Renal cortex interstitium (tissue), 11 donors: ENCODE measurements around the gene PPM1K. TPM values are rescaled to one million over a fixed set of nuclear protein-coding genes. Genes with fewer than 3 reads are reported as not detected.

Experiments
- DNase-seq, 11 donors: peaks; one replicate each; pipeline ENCODE4 v3.0.0-alpha.2; 2013; ENCODE audit warnings: low read depth in 9 of 11, low spot score in 4 of 11; ENCODE audit errors: extremely low read depth in 1 of 11
- polyA plus RNA-seq, 3 donors: library from polyadenylated mRNA; unstranded; fragments of 120-200 nt; gene quantifications; one replicate each; pipeline ENCODE4 v1.2.1, GENCODE V29; 2013; ENCODE audit not compliant: insufficient read length in 3 of 3

The PPM1K gene
- polyA plus RNA-seq, 3 donors = 14.7 to 23.9 (median 17.5) TPM

- DNase-seq = peak in 4 of 11 donors; percentile 28 to 41 (median 34)
Observed at GRCh38 chr4:88230969-88231771, 53.2 kb downstream of the PPM1K start.

- no peak for DNase-seq
Observed at GRCh38 chr4:88230461-88230891, 53.9 kb downstream of the PPM1K start.

GRCh38 chr4:88227734-88228133 lies 56.6 kb downstream of the PPM1K start:
- no peak for DNase-seq

- no peak for DNase-seq
Observed at GRCh38 chr4:88226143-88226542, 58.2 kb downstream of the PPM1K start.

GRCh38 chr4:88225232-88226105 lies 58.9 kb downstream of the PPM1K start:
- DNase-seq = no peak

- DNase-seq = no peak
Observed at GRCh38 chr4:88223516-88223915, 60.8 kb downstream of the PPM1K start.

GRCh38 chr4:88219099-88219498 lies 65.3 kb downstream of the PPM1K start:
- DNase-seq = peak in 3 of 11 donors; percentile 40 to 54 (median 44)

GRCh38 chr4:88217169-88217568 lies 67.2 kb downstream of the PPM1K start:
- no peak for DNase-seq

GRCh38 chr4:88216395-88216794 lies 68.0 kb downstream of the PPM1K start:
- no peak for DNase-seq

GRCh38 chr4:88215351-88215750 lies 69.0 kb downstream of the PPM1K start:
- DNase-seq = no peak

- no peak for DNase-seq
Observed at GRCh38 chr4:88212253-88212561, 72.2 kb downstream of the PPM1K start.

GRCh38 chr4:88211473-88212252 lies 72.7 kb downstream of the PPM1K start:
- peak in 6 of 11 donors; percentile 23 to 61 (median 50) for DNase-seq

- DNase-seq = no peak
Observed at GRCh38 chr4:88208156-88208555, 76.2 kb downstream of the PPM1K start.

Other genes with a start within 250 kb of the PPM1K start
- 1 to 10 TPM; 6.5 to 6.8 (median 6.8) TPM for gene ABCG2, start 125.9 kb downstream of the PPM1K start, polyA plus RNA-seq
- 10 to 100 TPM in 1 of 3 donors, 1 to 10 TPM in 2; 7.4 to 12.8 (median 9.3) TPM for gene HERC6, start 94.3 kb upstream of the PPM1K start, polyA plus RNA-seq
- gene HERC5, start 172.6 kb upstream of the PPM1K start, polyA plus RNA-seq = 1 to 10 TPM; 4.8 to 6.0 (median 4.8) TPM
- 100 to 1,000 TPM; 105 to 127 (median 119) TPM for gene PYURF, start 239.2 kb upstream of the PPM1K start, polyA plus RNA-seq